Memory B cell (primary cell): ENCODE data around the gene DUSP12.
"Not testable (repeated sequence)": the region's sequence is repeated elsewhere in the genome, so short reads cannot be mapped to it uniquely, and the experiment has no call there.

Source experiments
- ATAC-seq: fragments of 150-1000 bp; cut with Tn5 transposase; 2 replicates; pipeline ENCODE4 v1.10.0; 2021; ENCODE audit warnings: low read depth, mild to moderate bottlenecking, moderate library complexity
- DNase-seq, 2 donors: peaks; one replicate each; pipeline ENCODE4 v3.0.0; 2022; ENCODE audit warnings: low spot score in 2 of 2
- H3K27ac Mint-ChIP-seq: one replicate; pipeline ENCODE4 v1.8.0; 2022; ENCODE audit warnings: mild to moderate bottlenecking, moderate library complexity, mixed read lengths
- H3K27me3 Mint-ChIP-seq: one replicate; pipeline ENCODE4 v1.8.0; 2022; ENCODE audit warnings: mixed read lengths
- H3K36me3 Mint-ChIP-seq: one replicate; pipeline ENCODE4 v1.8.0; 2022; ENCODE audit warnings: mild to moderate bottlenecking, mixed read lengths
- H3K4me1 Mint-ChIP-seq: one replicate; pipeline ENCODE4 v1.8.0; 2022; ENCODE audit warnings: mixed read lengths
- H3K4me3 Mint-ChIP-seq: one replicate; pipeline ENCODE4 v1.8.0; 2022; ENCODE audit warnings: mild to moderate bottlenecking, moderate library complexity, mixed read lengths
- H3K9me3 Mint-ChIP-seq: one replicate; pipeline ENCODE4 v1.8.0; 2022; ENCODE audit warnings: mixed read lengths

Gene DUSP12

GRCh38 chr1:161735837-161736236 lies 13.7 kb upstream of the DUSP12 start:
- Mint-ChIP-seq H3K27me3 (no peaks in the 10 kb centered on the region), H3K4me1 (peaks cover 33% of the 10 kb centered on the region), H3K4me3 (no peak overlapping the region), H3K36me3 (no peaks in the 10 kb centered on the region), H3K9me3 (no peaks in the 10 kb centered on the region), H3K27ac (no peak overlapping the region)
- no peak for DNase-seq
- ATAC-seq = no peak

DNA sequence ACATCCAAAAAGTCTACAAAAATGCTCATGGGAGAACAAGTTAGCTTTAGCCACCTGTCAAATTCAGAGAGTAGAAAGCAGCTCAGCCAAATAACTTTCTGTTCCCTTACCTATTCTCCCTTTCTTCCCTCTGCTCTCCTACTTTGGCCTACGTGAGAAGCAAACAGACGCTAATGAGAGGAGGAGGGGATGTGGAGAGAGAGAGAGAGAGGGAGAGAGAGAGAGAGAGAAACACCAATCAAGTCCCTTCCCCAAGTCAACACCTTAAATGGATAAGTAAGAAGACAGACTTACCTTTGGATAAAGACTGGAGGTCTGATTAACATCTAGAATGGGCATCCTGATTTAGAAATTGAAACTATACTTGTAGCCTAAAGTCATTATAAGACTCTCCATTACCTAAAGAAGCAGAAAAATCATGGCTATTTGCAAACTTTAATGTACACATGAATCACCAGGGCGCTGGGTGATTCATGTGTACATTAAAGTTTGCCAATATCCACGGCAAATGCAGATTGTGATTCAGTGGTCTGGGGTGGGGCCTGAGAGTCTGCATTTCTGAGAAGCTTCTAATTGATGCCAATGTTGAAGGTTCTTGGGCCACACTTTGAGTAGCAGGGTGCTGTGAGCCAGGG lies 13.1 kb upstream of the DUSP12 start:
- H3K27ac Mint-ChIP-seq = peak overlapping the region; percentile 50
- no peak for DNase-seq

DNA sequence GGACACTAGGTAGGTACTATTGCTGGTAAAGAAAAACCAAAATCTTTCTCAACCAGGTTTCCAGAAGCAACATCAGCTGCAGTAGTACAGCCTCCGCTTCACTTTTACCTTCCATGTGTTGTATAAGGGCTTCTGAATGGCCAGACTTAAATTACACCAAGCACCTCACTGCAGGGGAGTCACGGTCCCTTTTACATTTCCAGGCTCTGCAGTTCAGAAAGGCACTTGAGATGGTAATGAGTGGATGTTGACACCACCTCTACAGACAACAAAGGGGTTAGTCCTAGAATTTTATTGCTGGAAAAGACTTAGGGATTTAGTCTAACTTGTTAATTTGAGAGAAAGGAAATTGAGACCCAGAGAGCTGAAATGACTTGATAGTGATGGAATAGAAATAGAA lies 12.0 kb upstream of the DUSP12 start:
- no peaks in the 10 kb centered on the region for H3K36me3 Mint-ChIP-seq
- no peak overlapping the region for H3K4me3 Mint-ChIP-seq
- H3K27ac Mint-ChIP-seq = no peak overlapping the region
- DNase-seq = no peak
- H3K9me3 Mint-ChIP-seq = no peaks in the 10 kb centered on the region
- H3K4me1 Mint-ChIP-seq = peaks cover 38% of the 10 kb centered on the region
- H3K27me3 Mint-ChIP-seq = no peaks in the 10 kb centered on the region
- no peak for ATAC-seq

More for the DNA sequence above, 13.1 kb upstream of the DUSP12 start:
- Mint-ChIP-seq H3K27me3 (no peaks in the 10 kb centered on the region), H3K4me1 (peaks cover 37% of the 10 kb centered on the region), H3K36me3 (no peaks in the 10 kb centered on the region), H3K4me3 (no peak overlapping the region), H3K9me3 (no peaks in the 10 kb centered on the region)
- ATAC-seq = no peak

DNA sequence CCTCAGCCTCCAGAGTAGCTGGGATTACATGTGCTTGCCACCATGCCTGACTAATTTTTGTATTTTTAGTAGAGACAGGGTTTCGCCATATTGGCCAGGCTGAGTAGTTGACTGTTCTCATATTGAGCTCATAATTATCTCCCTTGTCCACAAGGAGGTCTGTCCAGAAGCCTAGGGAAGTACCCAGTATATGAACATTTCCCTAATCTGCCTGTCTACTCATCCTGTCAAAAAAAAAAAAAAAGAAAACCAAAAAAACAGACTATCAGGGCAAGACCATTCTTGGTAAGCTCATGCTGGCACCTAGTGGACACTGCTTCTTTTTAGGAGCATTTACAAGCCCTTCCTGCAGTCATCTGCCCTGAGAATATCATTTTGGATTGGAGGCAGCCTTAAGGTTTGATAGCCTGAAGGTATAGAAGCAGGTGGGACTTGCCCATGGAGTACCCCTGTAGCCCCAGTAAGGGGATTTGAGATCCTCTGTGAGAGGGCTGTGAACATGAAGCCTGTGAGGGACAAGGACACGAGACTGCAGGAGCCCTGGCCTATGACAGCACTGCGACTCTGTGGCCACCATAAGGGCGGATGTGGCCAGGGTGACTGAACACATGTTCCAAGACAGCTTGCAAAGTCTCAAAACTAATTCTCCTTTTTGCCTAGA lies 10.8 kb upstream of the DUSP12 start:
- peaks cover 38% of the 10 kb centered on the region for H3K4me1 Mint-ChIP-seq
- peak overlapping the region; percentile 73 for H3K4me3 Mint-ChIP-seq

GRCh38 chr1:161739865-161740566 lies 9.6 kb upstream of the DUSP12 start:
- ATAC-seq (peak; percentile 61), DNase-seq (peak in 1 of 2 donors; percentile 31)

More for the DNA sequence above, 10.8 kb upstream of the DUSP12 start:
- Mint-ChIP-seq H3K27me3 (no peaks in the 10 kb centered on the region), H3K9me3 (no peaks in the 10 kb centered on the region), H3K27ac (peak overlapping the region; percentile 87), H3K36me3 (no peaks in the 10 kb centered on the region)
- ATAC-seq (peak; percentile 65), DNase-seq (peak; percentile 42 to 43)

DNA sequence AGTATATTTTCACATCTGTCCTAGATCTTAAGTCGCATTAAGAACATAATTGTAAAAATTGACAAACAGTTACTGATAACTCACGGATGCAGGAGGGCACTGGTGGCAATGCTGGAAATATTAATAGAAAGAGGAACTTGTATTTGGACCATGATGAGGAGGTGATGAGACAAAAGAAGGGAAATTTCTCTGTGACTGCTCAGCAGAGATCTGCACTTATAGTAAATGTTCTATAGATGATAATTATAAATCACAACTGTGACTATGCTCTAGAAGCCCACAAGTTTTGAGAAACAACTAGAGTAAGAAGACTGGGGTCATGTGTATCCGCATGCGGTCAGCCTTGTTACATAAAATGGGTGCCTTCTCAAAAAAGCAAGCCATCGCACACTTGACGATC lies 8.7 kb upstream of the DUSP12 start:
- H3K4me3 Mint-ChIP-seq = peak overlapping the region; percentile 73
- peaks cover 2% of the 10 kb centered on the region for H3K27me3 Mint-ChIP-seq
- H3K4me1 Mint-ChIP-seq = peaks cover 36% of the 10 kb centered on the region
- ATAC-seq = peak; percentile 40
- DNase-seq = no peak
- H3K9me3 Mint-ChIP-seq = no peaks in the 10 kb centered on the region
- no peaks in the 10 kb centered on the region for H3K36me3 Mint-ChIP-seq
- H3K27ac Mint-ChIP-seq = peak overlapping the region; percentile 87

More at GRCh38 chr1:161739865-161740566, 9.6 kb upstream of the DUSP12 start:
- peaks cover 2% of the 10 kb centered on the region for H3K27me3 Mint-ChIP-seq
- peaks cover 38% of the 10 kb centered on the region for H3K4me1 Mint-ChIP-seq
- peak overlapping the region; percentile 73 for H3K4me3 Mint-ChIP-seq
- no peaks in the 10 kb centered on the region for H3K36me3 Mint-ChIP-seq
- no peaks in the 10 kb centered on the region for H3K9me3 Mint-ChIP-seq
- peak overlapping the region; percentile 87 for H3K27ac Mint-ChIP-seq

GRCh38 chr1:161743231-161743630 lies 6.4 kb upstream of the DUSP12 start:
- Mint-ChIP-seq H3K9me3 (no peaks in the 10 kb centered on the region), H3K36me3 (no peaks in the 10 kb centered on the region), H3K4me3 (no peak overlapping the region), H3K27ac (no peak overlapping the region), H3K4me1 (peaks cover 43% of the 10 kb centered on the region), H3K27me3 (peaks cover 2% of the 10 kb centered on the region)
- ATAC-seq = no peak
- no peak for DNase-seq

DNA sequence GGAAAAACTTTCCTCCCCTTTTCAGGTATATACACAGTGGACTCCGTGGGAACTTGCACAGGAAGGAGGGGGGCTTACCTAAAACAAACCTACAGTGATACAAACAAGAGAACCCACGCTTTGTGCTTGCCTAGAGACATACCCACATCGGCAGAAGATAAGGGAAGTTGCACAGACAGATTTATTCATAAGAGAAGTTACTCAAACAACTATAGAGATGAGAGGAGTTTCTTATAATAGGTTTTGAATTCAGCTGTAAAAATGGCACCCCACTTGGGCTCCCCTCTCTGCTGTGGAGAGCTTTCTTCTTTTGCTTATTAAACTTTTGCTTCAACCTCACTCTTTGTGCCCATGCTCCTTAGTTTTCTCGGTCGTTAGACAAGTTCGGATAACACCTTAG lies 1.8 kb upstream of the DUSP12 start:
- no peaks in the 10 kb centered on the region for H3K36me3 Mint-ChIP-seq
- peaks cover 26% of the 10 kb centered on the region for H3K4me1 Mint-ChIP-seq
- peaks cover 2% of the 10 kb centered on the region for H3K27me3 Mint-ChIP-seq
- ATAC-seq = no peak
- H3K9me3 Mint-ChIP-seq = no peaks in the 10 kb centered on the region
- DNase-seq = no peak
- H3K4me3 Mint-ChIP-seq = peak overlapping the region; percentile 74
- peak overlapping the region; percentile 9 for H3K27ac Mint-ChIP-seq

GRCh38 chr1:161763522-161764098 lies 14.0 kb downstream of the DUSP12 start:
- peak overlapping the region; percentile 89 for H3K27ac Mint-ChIP-seq
- H3K4me1 Mint-ChIP-seq = peaks cover 19% of the 10 kb centered on the region
- peak; percentile 55 for ATAC-seq
- DNase-seq = peak; percentile 32 to 41
- H3K36me3 Mint-ChIP-seq = peaks cover 2% of the 10 kb centered on the region
- H3K27me3 Mint-ChIP-seq = no peaks in the 10 kb centered on the region
- H3K4me3 Mint-ChIP-seq = peak overlapping the region; percentile 80
- no peaks in the 10 kb centered on the region for H3K9me3 Mint-ChIP-seq

GRCh38 chr1:161766102-161766981 lies 16.8 kb downstream of the DUSP12 start, which contains the start of gene ATF6:
Gene ATF6 (plus strand): TSS chr1:161766320. CDS start chr1:161766361, 41 bp downstream.
- Mint-ChIP-seq H3K4me1 (peaks cover 24% of the 10 kb centered on the region), H3K4me3 (peak within 1 kb of the TSS; percentile 98), H3K9me3 (no peaks in the 10 kb centered on the region), H3K27ac (peak within 1 kb of the TSS; percentile 97), H3K36me3 (peaks cover 2% of the 10 kb centered on the region), H3K27me3 (no peaks in the 10 kb centered on the region)
- DNase-seq (peak; percentile 75 to 77), ATAC-seq (peak; percentile 76)

DNA sequence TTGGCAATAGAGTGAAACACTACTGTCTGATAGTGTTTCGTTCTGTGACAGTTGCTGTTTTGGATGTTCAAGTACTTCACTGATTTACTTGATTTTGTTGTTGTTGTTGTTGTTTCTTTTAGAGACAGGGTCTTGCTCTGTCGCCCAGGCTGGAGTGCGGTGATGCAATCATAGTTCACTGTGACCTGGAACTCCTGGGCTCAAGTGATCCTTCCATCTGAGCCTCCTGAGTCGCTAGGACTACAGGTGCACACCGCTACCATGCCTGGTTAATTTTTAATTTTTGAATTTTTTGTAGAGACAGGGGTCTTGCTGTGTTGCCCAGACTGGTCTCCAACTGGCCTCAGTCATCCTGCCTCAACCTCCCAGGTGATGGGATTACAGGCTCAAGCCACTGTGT lies 18.9 kb downstream of the DUSP12 start:
- Mint-ChIP-seq H3K4me1 (peaks cover 23% of the 10 kb centered on the region), H3K9me3 (no peaks in the 10 kb centered on the region), H3K36me3 (peaks cover 2% of the 10 kb centered on the region), H3K27ac (no peak overlapping the region), H3K4me3 (no peak overlapping the region), H3K27me3 (no peaks in the 10 kb centered on the region)
- DNase-seq = no peak
- no peak for ATAC-seq

DNA sequence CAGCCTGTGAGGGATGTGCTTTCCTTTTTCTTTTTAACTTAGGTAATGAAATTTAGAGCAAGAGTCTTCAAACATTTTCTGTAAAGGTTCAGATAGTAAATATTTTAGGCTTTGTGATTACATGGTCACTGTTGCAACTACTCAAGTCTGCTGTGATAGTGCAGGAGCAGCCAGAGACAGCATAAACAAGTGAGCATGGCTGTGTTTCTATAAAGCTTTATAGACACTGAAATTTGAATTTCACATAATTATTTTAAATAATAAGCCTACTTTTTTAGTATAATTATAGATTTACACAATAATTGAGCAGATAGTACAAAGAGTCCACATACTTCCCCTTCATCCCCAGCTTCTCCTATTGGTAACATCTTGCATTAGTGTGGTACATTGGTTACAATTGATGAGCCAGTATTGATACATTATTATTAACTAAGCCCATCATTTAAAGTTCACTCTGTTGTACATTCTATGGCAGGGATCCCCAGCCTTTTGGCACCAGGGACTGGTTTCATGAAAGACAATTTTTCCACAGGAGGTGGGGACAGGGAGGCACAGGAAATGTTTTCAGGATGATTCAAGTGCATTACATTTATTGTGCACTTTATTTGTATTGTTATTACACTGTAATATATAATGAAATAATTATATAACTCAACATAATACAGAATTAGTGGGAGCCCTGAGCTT lies 19.5 kb downstream of the DUSP12 start:
- Mint-ChIP-seq H3K27ac (no peak overlapping the region), H3K27me3 (no peaks in the 10 kb centered on the region), H3K36me3 (peaks cover 2% of the 10 kb centered on the region), H3K4me1 (peaks cover 19% of the 10 kb centered on the region), H3K4me3 (no peak overlapping the region), H3K9me3 (no peaks in the 10 kb centered on the region)
- no peak for ATAC-seq
- no peak for DNase-seq

- not testable (repeated sequence) for H3K27me3 Mint-ChIP-seq, ATAC-seq, H3K9me3 Mint-ChIP-seq, H3K36me3 Mint-ChIP-seq, H3K4me3 Mint-ChIP-seq, DNase-seq
- Mint-ChIP-seq H3K27ac (peak overlapping the region; percentile 10), H3K4me1 (peaks cover 19% of the 10 kb centered on the region)
These were observed 20.1 kb downstream of the DUSP12 start for GRCh38 chr1:161769673-161770045.
